NCI-H774 (cell line): Measurements from ENCODE around the gene RAB35.
A peak's percentile ranks its signal among the peaks of the same experiment; 100 is the strongest.

Experiments used
- DNase-seq: peaks from one replicate; lab custom pipeline; 2025; lab: John Stamatoyannopoulos, UW

The RAB35 gene

GRCh38 chr12:120132863-120133385 lies 16.4 kb upstream of the RAB35 start:
- DNase-seq, result no peak

- DNase-seq, result no peak
Measured at GRCh38 chr12:120132054-120132836, 15.7 kb upstream of the RAB35 start.

- DNase-seq, result no peak
Measured at GRCh38 chr12:120131116-120131515, 14.6 kb upstream of the RAB35 start.

GRCh38 chr12:120130011-120130410 lies 13.5 kb upstream of the RAB35 start:
- DNase-seq, result no peak

- no peak for DNase-seq
Measured at GRCh38 chr12:120126635-120127005, 10.1 kb upstream of the RAB35 start.

GRCh38 chr12:120125792-120126634 lies 9.5 kb upstream of the RAB35 start:
- no peak for DNase-seq

- no peak for DNase-seq
Measured at GRCh38 chr12:120125029-120125428, 8.5 kb upstream of the RAB35 start.

- DNase-seq, result no peak
Measured at GRCh38 chr12:120121766-120122293, 5.3 kb upstream of the RAB35 start.

- DNase-seq, result no peak
Measured at GRCh38 chr12:120121343-120121742, 4.8 kb upstream of the RAB35 start.

GRCh38 chr12:120119271-120119973 lies 2.9 kb upstream of the RAB35 start:
- DNase-seq, result no peak

GRCh38 chr12:120118321-120119061 lies 1.9 kb upstream of the RAB35 start:
- no peak for DNase-seq

GRCh38 chr12:120117961-120118320 lies 1.4 kb upstream of the RAB35 start:
- no peak for DNase-seq

- peak; percentile 96 for DNase-seq
Measured at GRCh38 chr12:120116792-120117651, 469 bp upstream of the RAB35 start.

- DNase-seq, result no peak
Measured at GRCh38 chr12:120115692-120116440, 687 bp downstream of the RAB35 start.

- DNase-seq, result no peak
Measured at GRCh38 chr12:120115066-120115465, 1.5 kb downstream of the RAB35 start.

GRCh38 chr12:120110550-120111501 lies 5.7 kb downstream of the RAB35 start:
- no peak for DNase-seq

GRCh38 chr12:120109570-120110267 lies 6.8 kb downstream of the RAB35 start:
- no peak for DNase-seq

GRCh38 chr12:120106151-120106550 lies 10.4 kb downstream of the RAB35 start:
- DNase-seq, result no peak
